BE2C (cell line): ENCODE data around the gene GTF2A1L.

Source experiments
- DNase-seq: peaks from one replicate; pipeline ENCODE4 v3.0.0-alpha.2; 2020
- H3K27me3 ChIP-seq: fragments of 250-450 bp; sonication (Bioruptor Pico); 2 replicates; pipeline ENCODE4 v1.5.1; 2020; ENCODE audit warnings: mild to moderate bottlenecking
- H3K36me3 ChIP-seq: fragments of 250-450 bp; sonication (Bioruptor Pico); 2 replicates; pipeline ENCODE4 v1.5.1; 2020; ENCODE audit warnings: mild to moderate bottlenecking
- H3K4me1 ChIP-seq: fragments of 250-450 bp; sonication (Bioruptor Pico); 2 replicates; pipeline ENCODE4 v1.5.1; 2020
- H3K4me3 ChIP-seq: 2 replicates; pipeline ENCODE4 v1.5.1; 2011; ENCODE audit warnings: low read depth, low read length
- H3K9me3 ChIP-seq: fragments of 250-450 bp; sonication (Bioruptor Pico); 2 replicates; pipeline ENCODE4 v1.5.1; 2020
- TF ChIP-seq, protein P1 (sequence below): IDR thresholded peaks from 2 replicates; pipeline ENCODE4 v1.5.1; 2012; ENCODE audit warnings: mild to moderate bottlenecking, low read depth, low read length

The GTF2A1L gene

DNA sequence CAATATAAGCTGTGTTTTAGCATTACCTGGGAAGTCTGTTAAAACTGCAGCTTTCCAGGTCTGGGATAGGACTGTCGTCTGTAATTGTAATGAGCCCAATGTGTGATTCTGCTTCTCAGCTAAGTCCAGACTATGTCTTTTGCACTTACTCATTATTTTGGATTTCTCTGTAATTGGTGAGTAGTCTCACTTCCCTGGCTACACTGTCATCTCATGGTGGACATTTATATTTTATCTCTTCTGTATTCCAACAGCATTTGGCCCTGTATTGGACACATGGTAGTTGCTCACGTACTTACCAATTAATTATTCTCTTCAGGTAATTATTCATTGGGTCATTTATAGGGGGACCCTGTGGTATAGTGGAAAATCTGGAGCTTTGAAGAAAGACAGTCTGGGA, 109.9 kb downstream of the GTF2A1L start:
- Histone ChIP-seq H3K36me3 (no peaks in the 10 kb centered on the region), H3K27me3 (peaks cover 3% of the 10 kb centered on the region; the same call in 1 of the 2 replicates)
- TF ChIP-seq, protein P1, sequence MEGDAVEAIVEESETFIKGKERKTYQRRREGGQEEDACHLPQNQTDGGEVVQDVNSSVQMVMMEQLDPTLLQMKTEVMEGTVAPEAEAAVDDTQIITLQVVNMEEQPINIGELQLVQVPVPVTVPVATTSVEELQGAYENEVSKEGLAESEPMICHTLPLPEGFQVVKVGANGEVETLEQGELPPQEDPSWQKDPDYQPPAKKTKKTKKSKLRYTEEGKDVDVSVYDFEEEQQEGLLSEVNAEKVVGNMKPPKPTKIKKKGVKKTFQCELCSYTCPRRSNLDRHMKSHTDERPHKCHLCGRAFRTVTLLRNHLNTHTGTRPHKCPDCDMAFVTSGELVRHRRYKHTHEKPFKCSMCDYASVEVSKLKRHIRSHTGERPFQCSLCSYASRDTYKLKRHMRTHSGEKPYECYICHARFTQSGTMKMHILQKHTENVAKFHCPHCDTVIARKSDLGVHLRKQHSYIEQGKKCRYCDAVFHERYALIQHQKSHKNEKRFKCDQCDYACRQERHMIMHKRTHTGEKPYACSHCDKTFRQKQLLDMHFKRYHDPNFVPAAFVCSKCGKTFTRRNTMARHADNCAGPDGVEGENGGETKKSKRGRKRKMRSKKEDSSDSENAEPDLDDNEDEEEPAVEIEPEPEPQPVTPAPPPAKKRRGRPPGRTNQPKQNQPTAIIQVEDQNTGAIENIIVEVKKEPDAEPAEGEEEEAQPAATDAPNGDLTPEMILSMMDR = no peak

DNA sequence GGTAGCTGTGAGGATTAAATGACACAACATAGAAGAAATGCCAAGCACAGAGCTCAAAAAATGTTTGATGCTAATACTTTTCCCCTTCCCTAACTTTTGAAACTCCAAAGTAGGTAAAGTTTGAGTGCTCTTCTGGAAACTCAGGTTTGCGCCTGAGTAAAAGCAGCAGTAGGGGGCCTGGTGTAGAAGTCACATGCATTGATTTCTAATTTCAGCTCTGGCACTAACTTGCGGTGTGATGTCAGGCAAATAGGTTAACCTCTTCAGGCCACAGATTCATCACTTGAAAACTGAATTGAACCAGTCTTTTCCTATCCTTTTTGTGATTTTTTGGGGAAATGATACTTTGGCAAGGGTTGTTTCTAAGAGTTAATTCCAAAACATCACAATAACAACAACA, 110.6 kb downstream of the GTF2A1L start:
- DNase-seq = no peak
- no peaks in the 10 kb centered on the region for H3K36me3 ChIP-seq
- H3K4me3 ChIP-seq = no peak overlapping the region
- no peaks in the 10 kb centered on the region for H3K9me3 ChIP-seq
- H3K4me1 ChIP-seq = no peaks in the 10 kb centered on the region
- peaks cover 3% of the 10 kb centered on the region; the same call in 1 of the 2 replicates for H3K27me3 ChIP-seq
- TF ChIP-seq, protein P1 = no peak

More for the DNA sequence above, 109.9 kb downstream of the GTF2A1L start:
- H3K9me3 ChIP-seq = no peaks in the 10 kb centered on the region
- H3K4me3 ChIP-seq = no peak overlapping the region
- no peak for DNase-seq
- no peaks in the 10 kb centered on the region for H3K4me1 ChIP-seq

DNA sequence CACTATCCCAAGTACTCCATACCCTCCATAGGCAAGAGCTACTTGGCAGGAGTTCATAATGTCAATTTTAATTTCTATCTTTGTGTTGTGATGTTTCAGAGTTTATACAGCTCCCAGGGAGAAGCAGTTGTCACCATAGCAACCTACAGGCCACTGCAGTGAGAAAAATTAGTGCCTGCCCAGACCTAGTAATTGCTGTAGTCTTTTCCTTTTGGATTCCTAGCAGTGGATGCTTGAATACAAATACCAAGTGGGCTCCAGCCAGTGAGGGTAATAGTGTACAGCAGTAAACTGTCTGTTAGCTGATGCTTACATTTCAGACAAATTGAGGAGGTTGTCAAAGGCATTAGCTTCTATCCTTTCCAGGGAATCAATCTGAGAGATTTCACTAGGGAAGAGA, 111.2 kb downstream of the GTF2A1L start:
- Histone ChIP-seq H3K4me1 (no peaks in the 10 kb centered on the region), H3K9me3 (no peaks in the 10 kb centered on the region), H3K27me3 (peaks cover 3% of the 10 kb centered on the region; the same call in 1 of the 2 replicates), H3K4me3 (no peak overlapping the region), H3K36me3 (no peaks in the 10 kb centered on the region)
- TF ChIP-seq, protein P1 = no peak
- no peak for DNase-seq
